Middle frontal gyrus (tissue), 1 donor: Measurements from ENCODE around the gene RAB11FIP4.
A peak's percentile ranks its signal among the peaks of the same experiment; 100 is the strongest.

Experiments
- DNase-seq: peaks from one replicate; pipeline ENCODE4 v3.0.0-alpha.2; 2015; ENCODE audit warnings: low spot score; ENCODE audit errors: extremely low spot score

The RAB11FIP4 gene

GRCh38 chr17:31481783-31482081 is 90.3 kb downstream of the RAB11FIP4 start:
- no peak for DNase-seq

- no peak for DNase-seq
These were observed 93.3 kb downstream of the RAB11FIP4 start for GRCh38 chr17:31484821-31485220.

GRCh38 chr17:31486351-31487062 is 95.0 kb downstream of the RAB11FIP4 start:
- DNase-seq: no peak

- DNase-seq: no peak
These were observed 95.7 kb downstream of the RAB11FIP4 start for GRCh38 chr17:31487063-31487647.

GRCh38 chr17:31487648-31488263 is 96.3 kb downstream of the RAB11FIP4 start:
- peak; percentile 73 for DNase-seq

- DNase-seq: no peak
These were observed 96.9 kb downstream of the RAB11FIP4 start for GRCh38 chr17:31488264-31488981.

GRCh38 chr17:31488982-31489294 is 97.5 kb downstream of the RAB11FIP4 start:
- no peak for DNase-seq

GRCh38 chr17:31489295-31490018 is 98.0 kb downstream of the RAB11FIP4 start:
- no peak for DNase-seq

- no peak for DNase-seq
These were observed 98.7 kb downstream of the RAB11FIP4 start for GRCh38 chr17:31490019-31490650.

GRCh38 chr17:31490671-31491375 is 99.3 kb downstream of the RAB11FIP4 start:
- DNase-seq: no peak

GRCh38 chr17:31491376-31492131 is 100.1 kb downstream of the RAB11FIP4 start:
- no peak for DNase-seq

GRCh38 chr17:31492206-31492605 is 100.7 kb downstream of the RAB11FIP4 start:
- no peak for DNase-seq

GRCh38 chr17:31492880-31493655 is 101.6 kb downstream of the RAB11FIP4 start:
- no peak for DNase-seq

GRCh38 chr17:31493656-31494155 is 102.2 kb downstream of the RAB11FIP4 start:
- DNase-seq: no peak

GRCh38 chr17:31494259-31495021 is 103.0 kb downstream of the RAB11FIP4 start:
- no peak for DNase-seq

GRCh38 chr17:31495022-31495885 is 103.8 kb downstream of the RAB11FIP4 start:
- DNase-seq: no peak

GRCh38 chr17:31496097-31496496 is 104.6 kb downstream of the RAB11FIP4 start:
- DNase-seq: no peak
